Thyroid gland (tissue), 4 donors: Measurements from ENCODE around the gene NTF3.

Experiments used
- POLR2A ChIP-seq, 2 donors: fragments of 450-650 bp; IDR thresholded peaks; one replicate each; pipeline ENCODE4 v1.6.1; 2017; ENCODE audit warnings: antibody characterized with exemption in 2 of 2, mild to moderate bottlenecking in 2 of 2, moderate library complexity in 1 of 2
- TF ChIP-seq, protein P1 (sequence below), 6 experiments: fragments of 200-600 bp in 3 of 6; fragments of 450-650 bp in 3 of 6; sonication (generic) in 3 of 6; IDR thresholded peaks; one replicate each; pipeline ENCODE4 v1.5.1; 2016 to 2019; ENCODE audit warnings: antibody characterized with exemption in 6 of 6, mild to moderate bottlenecking in 2 of 6, inconsistent platforms in 1 of 6, moderate library complexity in 1 of 6

DNA sequence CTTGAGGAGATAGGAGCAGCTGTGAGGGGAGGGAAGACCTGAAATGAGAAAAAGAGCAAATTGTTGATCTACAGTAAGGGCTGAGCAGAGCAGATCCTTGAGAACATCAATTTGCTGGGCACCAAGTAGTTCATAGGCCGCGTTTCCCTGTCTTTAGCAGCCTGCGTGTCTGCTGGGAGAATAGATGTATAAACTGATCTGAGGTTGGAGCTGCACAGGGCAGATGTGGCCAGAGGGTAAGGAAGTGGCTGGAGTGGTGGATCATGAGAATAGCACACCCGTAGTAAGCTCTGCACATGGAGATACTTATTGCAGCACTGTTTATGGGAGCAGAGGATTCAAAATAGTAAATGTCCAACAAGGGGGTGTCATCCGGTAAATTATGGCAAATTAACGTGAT lies 44.4 kb downstream of the NTF3 start:
- TF ChIP-seq POLR2A (IDR thresholded peaks at IDR 0.05): no peak
- TF ChIP-seq, protein P1, sequence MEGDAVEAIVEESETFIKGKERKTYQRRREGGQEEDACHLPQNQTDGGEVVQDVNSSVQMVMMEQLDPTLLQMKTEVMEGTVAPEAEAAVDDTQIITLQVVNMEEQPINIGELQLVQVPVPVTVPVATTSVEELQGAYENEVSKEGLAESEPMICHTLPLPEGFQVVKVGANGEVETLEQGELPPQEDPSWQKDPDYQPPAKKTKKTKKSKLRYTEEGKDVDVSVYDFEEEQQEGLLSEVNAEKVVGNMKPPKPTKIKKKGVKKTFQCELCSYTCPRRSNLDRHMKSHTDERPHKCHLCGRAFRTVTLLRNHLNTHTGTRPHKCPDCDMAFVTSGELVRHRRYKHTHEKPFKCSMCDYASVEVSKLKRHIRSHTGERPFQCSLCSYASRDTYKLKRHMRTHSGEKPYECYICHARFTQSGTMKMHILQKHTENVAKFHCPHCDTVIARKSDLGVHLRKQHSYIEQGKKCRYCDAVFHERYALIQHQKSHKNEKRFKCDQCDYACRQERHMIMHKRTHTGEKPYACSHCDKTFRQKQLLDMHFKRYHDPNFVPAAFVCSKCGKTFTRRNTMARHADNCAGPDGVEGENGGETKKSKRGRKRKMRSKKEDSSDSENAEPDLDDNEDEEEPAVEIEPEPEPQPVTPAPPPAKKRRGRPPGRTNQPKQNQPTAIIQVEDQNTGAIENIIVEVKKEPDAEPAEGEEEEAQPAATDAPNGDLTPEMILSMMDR (IDR thresholded peaks at IDR 0.05): no peak
